GM18870 (cell line): ENCODE data around the gene IL18.
"Not testable (repeated sequence)": the region's sequence is repeated elsewhere in the genome, so short reads cannot be mapped to it uniquely, and the experiment has no call there.

ENCODE experiments used
- ATAC-seq: cut with Tn5 transposase; IDR thresholded peaks from one replicate; pipeline ENCODE4 v1.9.1; 2021; ENCODE audit warnings: moderate library complexity; ENCODE audit not compliant: unreplicated experiment

Gene IL18

DNA sequence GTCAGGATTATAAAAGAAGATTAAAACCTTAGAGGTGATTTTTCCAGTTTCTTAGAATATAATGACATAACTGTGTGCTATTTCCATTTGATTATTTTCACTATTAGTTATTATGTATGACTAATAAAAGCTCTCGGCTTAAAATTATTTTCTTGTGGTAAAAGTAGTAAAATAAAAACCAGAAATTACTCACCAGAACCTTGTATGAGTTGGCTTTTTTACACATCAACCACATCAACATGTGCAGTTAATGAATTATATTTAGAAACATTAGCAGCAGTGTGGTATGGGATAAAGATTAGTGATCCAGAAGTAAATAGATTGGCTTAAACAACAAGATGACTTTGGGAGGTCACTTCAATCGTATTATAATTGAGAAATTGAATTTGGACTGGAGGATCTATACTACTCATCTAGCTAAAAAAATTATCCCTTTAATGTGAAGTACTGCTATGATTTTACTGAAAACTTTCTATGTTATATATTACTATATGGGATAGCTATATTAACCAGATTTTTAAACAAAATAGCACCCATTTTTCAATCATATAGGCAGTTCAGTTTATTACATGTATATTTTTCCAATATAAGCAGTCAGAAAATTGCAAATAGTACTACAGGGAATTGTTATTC is 8.6 kb upstream of the IL18 start:
- peak; percentile 72 for ATAC-seq

DNA sequence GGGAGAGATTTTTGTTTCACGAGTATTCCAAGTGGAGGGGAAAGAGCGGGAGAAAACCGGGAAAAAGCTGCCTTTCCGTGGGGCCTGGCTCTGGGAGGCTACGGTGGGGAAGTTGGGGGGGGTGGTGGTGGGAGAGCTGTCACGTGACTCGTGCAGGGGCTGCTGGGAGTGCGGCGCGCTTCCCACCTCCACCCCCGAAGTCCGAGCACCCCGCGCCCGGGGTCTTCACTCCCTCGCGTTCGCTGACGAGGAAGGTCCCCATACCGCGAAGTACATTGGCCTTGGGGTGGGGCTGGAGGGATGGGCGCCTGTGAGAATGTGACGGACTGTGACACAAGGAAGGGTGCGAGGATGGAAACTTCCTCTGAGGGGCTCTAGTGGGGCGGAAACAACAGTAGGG is 3.3 kb upstream of the IL18 start, which contains the start of gene TEX12:
Gene TEX12 (plus strand): TSS at position 228 of the 400 bp plus-strand sequence. CDS start 1,897 bp downstream, outside the sequence.
- ATAC-seq, result no peak

GRCh38 chr11:112166562-112166961 is 2.7 kb upstream of the IL18 start:
- no peak for ATAC-seq

GRCh38 chr11:112165049-112165448 is 1.2 kb upstream of the IL18 start:
- ATAC-seq, result no peak

- ATAC-seq, result no peak
Observed at GRCh38 chr11:112162761-112163546, 940 bp downstream of the IL18 start.

- ATAC-seq, result not testable (repeated sequence)
Observed at GRCh38 chr11:112162200-112162599, 1.7 kb downstream of the IL18 start.

GRCh38 chr11:112161012-112161411 is 2.9 kb downstream of the IL18 start:
- ATAC-seq, result no peak

- ATAC-seq, result no peak
Observed at GRCh38 chr11:112160091-112160848, 3.6 kb downstream of the IL18 start.

DNA sequence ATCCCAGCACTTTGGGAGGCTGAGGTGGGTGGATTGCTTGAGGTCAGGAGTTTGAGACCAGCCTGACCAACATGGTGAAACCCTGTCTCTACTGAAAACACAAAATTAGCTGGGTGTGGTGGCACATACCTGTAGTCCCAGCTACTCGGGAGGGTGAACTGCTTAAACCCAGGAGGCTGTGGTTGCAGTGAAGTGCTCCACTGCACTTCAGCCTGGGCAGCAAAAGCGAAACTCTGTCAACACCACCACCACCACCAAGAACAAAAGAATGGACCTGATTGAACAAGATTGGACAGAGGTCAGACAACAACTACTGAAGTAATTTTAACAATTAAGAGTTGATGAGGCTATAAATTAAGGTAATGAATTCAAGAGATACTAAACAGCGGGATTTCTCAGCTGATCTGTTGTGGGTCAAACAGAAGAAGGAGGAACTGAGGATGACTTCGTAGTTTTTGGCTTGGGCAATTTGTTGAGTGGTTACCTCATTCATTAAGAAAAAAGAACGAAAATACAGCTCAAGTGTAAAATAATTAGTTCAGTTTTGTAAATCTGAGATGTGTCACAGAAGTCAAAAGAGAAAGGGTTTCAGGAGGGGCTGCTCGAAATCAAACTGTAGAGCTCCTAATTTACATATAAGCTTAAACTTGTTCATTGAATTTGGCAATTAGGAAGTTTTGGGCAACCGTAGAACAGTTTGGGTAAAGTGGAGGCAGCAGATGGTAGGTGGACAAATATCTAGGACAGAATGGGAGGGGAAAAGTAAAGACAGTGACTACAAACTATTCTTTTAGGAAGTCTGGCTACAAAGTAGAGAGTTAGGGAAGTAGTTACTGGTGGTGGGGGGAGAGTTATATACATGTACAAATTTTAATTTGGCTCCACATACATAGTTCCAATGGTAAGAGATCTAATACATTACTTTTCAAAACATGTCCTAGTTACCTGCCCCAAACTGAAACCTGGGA is 4.5 kb downstream of the IL18 start:
- ATAC-seq, result no peak

DNA sequence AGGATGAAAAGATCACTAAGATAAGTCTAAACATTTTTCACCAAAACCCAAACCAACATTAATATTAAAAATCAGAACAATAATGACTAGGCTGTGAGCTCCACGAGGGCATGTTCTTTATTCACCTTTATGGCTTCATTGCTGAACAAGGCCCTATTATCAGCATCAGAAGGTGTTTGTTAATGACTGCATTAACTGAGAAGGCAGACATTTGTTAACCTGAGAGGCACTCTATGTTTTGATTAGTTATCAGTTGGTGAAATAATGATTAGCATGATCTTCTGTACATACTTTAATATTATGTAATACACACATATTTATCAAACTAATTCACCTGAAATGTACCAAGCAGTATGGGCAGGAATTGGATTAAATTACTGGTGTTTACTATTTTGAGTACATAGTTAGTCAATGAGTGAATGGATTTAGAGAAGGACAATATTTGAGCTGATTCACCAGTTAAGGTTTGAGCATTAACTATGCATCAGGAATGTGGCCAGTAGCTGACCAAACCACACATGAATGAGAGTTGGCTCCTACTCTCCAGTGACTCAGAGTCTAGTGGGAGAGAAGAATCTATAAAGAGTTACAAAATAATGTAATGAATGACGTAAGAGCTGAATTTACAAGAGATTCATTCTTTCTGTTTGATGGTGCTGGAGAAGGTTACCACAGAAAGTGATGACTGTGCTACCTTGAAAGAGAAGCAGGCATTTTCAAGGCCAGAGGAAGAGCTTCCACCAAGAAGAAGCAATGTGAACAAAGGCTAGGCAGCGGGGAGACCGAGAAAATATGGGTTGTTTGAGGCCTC is 6.7 kb downstream of the IL18 start:
- no peak for ATAC-seq

DNA sequence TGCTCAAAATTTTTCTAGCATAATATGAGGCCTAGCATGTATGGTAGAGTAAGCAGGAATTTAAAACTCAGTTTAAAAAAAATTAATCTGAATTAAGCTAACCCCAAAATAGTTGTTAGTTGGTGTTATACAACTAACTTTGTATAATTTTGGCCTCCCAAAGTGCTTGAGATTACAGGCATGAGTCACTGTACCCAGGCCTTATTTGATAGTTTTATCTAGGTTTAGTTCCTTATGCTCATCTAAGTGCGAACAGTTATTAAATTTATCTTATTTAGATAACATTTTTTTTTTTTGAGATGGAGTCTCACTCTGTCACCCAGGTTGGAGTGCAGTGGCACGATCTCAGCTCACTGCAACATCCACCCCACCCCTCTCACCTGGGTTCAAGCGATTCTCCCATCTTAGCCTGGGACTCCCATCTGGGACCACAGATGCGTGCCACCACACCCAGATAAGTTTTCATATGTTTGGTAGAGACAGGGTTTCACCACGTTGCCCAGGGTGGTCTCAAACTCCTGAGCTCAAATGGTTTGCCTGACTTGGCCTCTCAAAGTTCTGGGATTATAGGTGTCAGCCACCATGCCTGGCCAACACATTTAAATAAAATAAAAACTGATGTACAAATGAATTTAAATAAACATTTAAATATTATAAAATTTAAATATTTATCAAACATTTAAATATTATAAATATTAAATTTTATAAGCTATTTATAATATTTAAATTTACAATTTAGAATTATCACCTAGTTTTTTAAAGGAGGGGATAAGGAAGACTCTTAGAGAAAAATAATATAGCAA is 7.5 kb downstream of the IL18 start:
- no peak for ATAC-seq

DNA sequence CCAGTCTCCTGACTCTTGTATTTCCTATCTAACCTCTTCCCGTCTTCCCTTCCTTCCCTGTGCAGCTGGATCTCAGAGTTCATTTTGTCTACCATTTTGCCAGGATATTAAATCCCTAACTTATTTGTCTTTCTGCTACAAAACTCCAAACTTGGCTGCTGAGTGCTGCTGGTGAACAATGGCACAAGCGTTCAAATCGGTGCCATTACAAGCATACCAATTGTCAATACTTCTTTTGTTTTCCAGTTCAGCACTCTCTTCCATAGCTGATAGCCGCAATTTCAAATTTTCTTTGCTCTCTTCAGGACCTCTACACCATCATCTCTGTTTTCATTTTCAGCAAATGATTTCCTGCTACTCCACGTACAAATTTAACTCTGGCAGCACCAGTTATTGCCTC is 13.4 kb downstream of the IL18 start:
- ATAC-seq, result no peak

GRCh38 chr11:112143597-112143996 is 20.3 kb downstream of the IL18 start:
- ATAC-seq, result no peak

GRCh38 chr11:112134473-112134872 is 29.4 kb downstream of the IL18 start:
- no peak for ATAC-seq

GRCh38 chr11:112132737-112133136 is 31.2 kb downstream of the IL18 start:
- no peak for ATAC-seq

- ATAC-seq, result no peak
Observed at GRCh38 chr11:112129656-112130055, 34.2 kb downstream of the IL18 start.

- no peak for ATAC-seq
Observed at GRCh38 chr11:112128483-112129121, 35.3 kb downstream of the IL18 start.

DNA sequence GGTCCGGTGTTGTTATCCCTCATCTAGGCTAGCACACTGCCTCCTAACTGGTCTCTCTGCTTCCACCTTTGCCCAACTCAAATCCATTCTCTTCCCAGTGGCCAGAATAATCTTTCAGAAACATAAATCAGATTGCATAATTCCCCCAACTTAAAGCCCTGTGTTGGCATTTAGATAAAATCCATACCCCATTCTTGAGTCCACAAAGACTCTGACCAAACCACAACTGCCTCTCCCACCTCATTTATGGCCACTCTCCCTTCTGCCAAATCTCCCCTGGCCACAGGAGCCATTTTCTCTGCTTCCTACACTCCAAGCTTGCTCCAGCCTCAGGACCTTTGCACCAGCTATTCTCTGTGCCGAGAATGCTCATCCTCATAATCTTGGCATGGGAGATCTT is 36.8 kb downstream of the IL18 start:
- no peak for ATAC-seq
